Hepatocyte (in vitro differentiated cells): ENCODE data around the gene PTH1R. TPM values are rescaled to one million over a fixed set of nuclear protein-coding genes. Genes with fewer than 3 reads are reported as not detected.
A peak's percentile ranks its signal among the peaks of the same experiment; 100 is the strongest.

Source experiments
- DNase-seq: peaks from one replicate; pipeline ENCODE4 v3.0.0-alpha.2; 2016; ENCODE audit warnings: low spot score
- H2AFZ ChIP-seq: fragments of 200-600 bp; sonication (generic); 2 replicates; pipeline ENCODE4 v1.6.0; 2016; ENCODE audit warnings: antibody characterized with exemption, mild to moderate bottlenecking
- H3K27ac ChIP-seq: fragments of 200-600 bp; sonication (generic); 2 replicates; pipeline ENCODE4 v1.5.1; 2016; ENCODE audit warnings: mild to moderate bottlenecking
- H3K27me3 ChIP-seq: fragments of 200-600 bp; sonication (generic); 2 replicates; pipeline ENCODE4 v1.6.1; 2016
- H3K36me3 ChIP-seq: fragments of 200-600 bp; sonication (generic); replicated peaks from 2 replicates; pipeline ENCODE4 v1.5.1; 2016; ENCODE audit warnings: low read depth; ENCODE audit not compliant: insufficient read depth
- H3K4me1 ChIP-seq: fragments of 200-600 bp; sonication (generic); 2 replicates; pipeline ENCODE4 v1.5.1; 2016; ENCODE audit warnings: mild to moderate bottlenecking, moderate library complexity; ENCODE audit not compliant: insufficient read depth
- H3K4me2 ChIP-seq: fragments of 200-600 bp; sonication (generic); 2 replicates; pipeline ENCODE4 v1.6.0; 2016
- H3K4me3 ChIP-seq: fragments of 200-600 bp; sonication (generic); 2 replicates; pipeline ENCODE4 v1.5.1; 2016; ENCODE audit warnings: mild to moderate bottlenecking
- H3K79me2 ChIP-seq: fragments of 200-600 bp; sonication (generic); 2 replicates; pipeline ENCODE4 v1.6.0; 2017; ENCODE audit warnings: mild to moderate bottlenecking
- H3K9me2 ChIP-seq: fragments of 200-600 bp; sonication (generic); replicated peaks from 2 replicates; pipeline ENCODE4 v1.6.0; 2017; ENCODE audit warnings: mild to moderate bottlenecking; ENCODE audit not compliant: insufficient read depth
- H3K9me3 ChIP-seq: fragments of 200-600 bp; sonication (generic); 2 replicates; pipeline ENCODE4 v1.5.1; 2016; ENCODE audit warnings: low read depth, mild to moderate bottlenecking
- H4K20me1 ChIP-seq: fragments of 200-600 bp; sonication (generic); 2 replicates; pipeline ENCODE4 v1.6.0; 2016; ENCODE audit warnings: mild to moderate bottlenecking; ENCODE audit not compliant: insufficient read depth, poor library complexity, severe bottlenecking
- EZH2 ChIP-seq: fragments of 200-600 bp; sonication (generic); IDR thresholded peaks from 2 replicates; pipeline ENCODE4 v1.6.1; 2016; ENCODE audit warnings: antibody characterized with exemption, mild to moderate bottlenecking, borderline replicate concordance
- EZH2phosphoT487 ChIP-seq: fragments of 200-600 bp; sonication (generic); IDR thresholded peaks from one replicate; pipeline ENCODE4 v1.6.1; 2018; ENCODE audit warnings: antibody characterized with exemption, mild to moderate bottlenecking, low read depth, moderate library complexity; ENCODE audit not compliant: unreplicated experiment, severe bottlenecking
- WGBS: methylation state at CpG from one replicate; pipeline ENCODE4 v1.1.6; 2016; ENCODE audit warnings: low lambda C conversion rate; ENCODE audit errors: missing lambda C conversion rate; 5-methylcytosine and 5-hydroxymethylcytosine counted together
- polyA plus RNA-seq: library from polyadenylated mRNA; unstranded; fragments of >200 nt; fragmentation: Nextera tagmentation; extraction: Ambion mirVana; gene quantifications from 2 replicates; pipeline ENCODE4 v1.2.1, GENCODE V29; 2016
- total RNA-seq: library from RNA; depleted of rRNA; stranded (reverse); fragments of >200 nt; gene quantifications from 2 replicates; pipeline ENCODE4 v1.2.3, GENCODE V29; 2014
- TF ChIP-seq, protein P1 (sequence below): fragments of 200-600 bp; sonication (generic); IDR thresholded peaks from 2 replicates; pipeline ENCODE4 v1.5.1; 2016; ENCODE audit warnings: antibody characterized with exemption, mild to moderate bottlenecking; ENCODE audit not compliant: poor library complexity

PTH1R gene
- total RNA-seq: 13.9 and 14.5 TPM in 2 replicates
- 29.4 and 31.0 TPM in 2 replicates for polyA plus RNA-seq

DNA sequence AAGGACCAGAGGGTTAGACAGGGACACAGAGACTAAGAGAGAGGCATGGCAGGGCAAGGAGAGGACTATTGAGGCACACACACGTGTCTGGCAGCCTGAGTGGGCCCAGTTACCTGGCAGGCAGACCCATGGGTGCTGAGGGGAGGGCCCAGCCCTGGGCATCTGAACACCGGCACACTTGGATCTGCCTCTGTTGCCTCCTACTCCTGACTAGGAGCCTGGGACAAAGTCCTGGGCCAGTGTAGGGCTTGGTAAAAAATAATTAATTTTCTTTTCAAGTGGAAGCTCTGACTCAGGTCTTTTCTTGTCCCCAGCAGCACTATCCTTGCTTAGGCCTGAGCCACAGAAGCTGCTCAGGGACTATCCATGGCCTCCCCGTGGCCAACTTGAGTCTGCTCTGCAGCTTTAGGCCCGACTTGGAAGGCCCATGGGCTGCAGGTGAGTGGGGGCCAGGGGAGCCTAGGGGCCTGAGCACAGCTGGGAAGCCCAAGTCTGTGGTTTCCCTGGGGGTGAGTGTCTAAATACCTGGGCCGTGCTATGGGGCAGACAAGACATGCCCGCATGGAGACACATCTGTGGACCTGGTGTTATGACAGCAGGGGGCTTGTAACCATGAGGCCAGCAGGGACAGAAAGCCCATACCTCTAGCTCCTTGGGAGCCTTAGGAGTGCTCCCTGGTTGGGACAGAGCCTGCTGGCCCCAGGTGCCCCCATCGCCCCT is at the start of gene PTH1R:
Gene PTH1R (plus strand): TSS at position 316 of the 720 bp plus-strand sequence. CDS start 5,839 bp downstream, outside the sequence.
- peaks cover 17% of the 10 kb centered on the region for H3K27me3 ChIP-seq
- H2AFZ ChIP-seq: no peak within 1 kb of the TSS
- H3K27ac ChIP-seq: peak within 1 kb of the TSS; percentile 60
- peak within 1 kb of the TSS; percentile 26 for H3K4me2 ChIP-seq
- no peak within 1 kb of the TSS for H3K4me3 ChIP-seq
- peaks cover 66% of the 10 kb centered on the region for H3K4me1 ChIP-seq
- TF ChIP-seq EZH2 (no peak), EZH2phosphoT487 (no peak)
- TF ChIP-seq, protein P1, sequence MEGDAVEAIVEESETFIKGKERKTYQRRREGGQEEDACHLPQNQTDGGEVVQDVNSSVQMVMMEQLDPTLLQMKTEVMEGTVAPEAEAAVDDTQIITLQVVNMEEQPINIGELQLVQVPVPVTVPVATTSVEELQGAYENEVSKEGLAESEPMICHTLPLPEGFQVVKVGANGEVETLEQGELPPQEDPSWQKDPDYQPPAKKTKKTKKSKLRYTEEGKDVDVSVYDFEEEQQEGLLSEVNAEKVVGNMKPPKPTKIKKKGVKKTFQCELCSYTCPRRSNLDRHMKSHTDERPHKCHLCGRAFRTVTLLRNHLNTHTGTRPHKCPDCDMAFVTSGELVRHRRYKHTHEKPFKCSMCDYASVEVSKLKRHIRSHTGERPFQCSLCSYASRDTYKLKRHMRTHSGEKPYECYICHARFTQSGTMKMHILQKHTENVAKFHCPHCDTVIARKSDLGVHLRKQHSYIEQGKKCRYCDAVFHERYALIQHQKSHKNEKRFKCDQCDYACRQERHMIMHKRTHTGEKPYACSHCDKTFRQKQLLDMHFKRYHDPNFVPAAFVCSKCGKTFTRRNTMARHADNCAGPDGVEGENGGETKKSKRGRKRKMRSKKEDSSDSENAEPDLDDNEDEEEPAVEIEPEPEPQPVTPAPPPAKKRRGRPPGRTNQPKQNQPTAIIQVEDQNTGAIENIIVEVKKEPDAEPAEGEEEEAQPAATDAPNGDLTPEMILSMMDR: no peak
- H4K20me1 ChIP-seq: no peaks in the 10 kb centered on the region
- peak; percentile 31 for DNase-seq
- H3K9me3 ChIP-seq: no peaks in the 10 kb centered on the region
- H3K79me2 ChIP-seq: peaks cover 9% of the 10 kb centered on the region
- no peaks in the 10 kb centered on the region for H3K9me2 ChIP-seq
- H3K36me3 ChIP-seq: no peaks in the 10 kb centered on the region
- WGBS: 80% methylated on average over 7 of the region's 7 CpGs

DNA sequence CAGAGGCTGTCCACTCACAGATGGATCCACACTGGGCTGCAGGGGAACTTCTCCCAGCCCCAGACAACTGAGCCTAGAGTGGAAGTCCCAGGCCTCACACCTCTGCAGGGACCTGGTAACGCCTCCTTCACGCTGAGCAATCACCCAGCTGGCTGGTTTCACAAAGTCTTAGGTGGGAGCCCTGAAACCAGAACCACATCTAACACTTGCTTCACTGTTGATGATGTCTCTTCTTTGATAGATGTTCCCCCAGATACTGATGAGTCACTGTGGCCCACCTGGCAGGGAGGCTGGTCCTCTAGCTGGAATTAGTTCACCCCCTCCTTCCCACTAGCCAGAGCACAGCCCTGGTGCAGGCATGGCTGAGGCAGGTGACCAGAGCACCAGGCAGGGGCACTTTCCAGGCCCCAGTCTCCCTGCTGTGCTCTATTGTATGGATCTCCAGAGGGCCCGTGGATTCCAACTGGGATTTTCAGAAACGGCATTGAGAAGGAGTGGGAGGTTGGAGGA is 47.8 kb upstream of the PTH1R start:
- Histone ChIP-seq H3K4me1 (no peaks in the 10 kb centered on the region), H3K36me3 (no peaks in the 10 kb centered on the region), H3K9me3 (no peaks in the 10 kb centered on the region), H3K4me3 (no peak overlapping the region), H3K4me2 (no peak overlapping the region), H4K20me1 (no peaks in the 10 kb centered on the region), H3K27me3 (no peaks in the 10 kb centered on the region), H3K27ac (no peak overlapping the region), H3K9me2 (no peaks in the 10 kb centered on the region), H2AFZ (no peak overlapping the region), H3K79me2 (no peaks in the 10 kb centered on the region)
- no peak for DNase-seq
- 58% methylated on average over 4 of the region's 4 CpGs for WGBS
- TF ChIP-seq, protein P1: no peak
- TF ChIP-seq EZH2phosphoT487 (no peak), EZH2 (no peak)

DNA sequence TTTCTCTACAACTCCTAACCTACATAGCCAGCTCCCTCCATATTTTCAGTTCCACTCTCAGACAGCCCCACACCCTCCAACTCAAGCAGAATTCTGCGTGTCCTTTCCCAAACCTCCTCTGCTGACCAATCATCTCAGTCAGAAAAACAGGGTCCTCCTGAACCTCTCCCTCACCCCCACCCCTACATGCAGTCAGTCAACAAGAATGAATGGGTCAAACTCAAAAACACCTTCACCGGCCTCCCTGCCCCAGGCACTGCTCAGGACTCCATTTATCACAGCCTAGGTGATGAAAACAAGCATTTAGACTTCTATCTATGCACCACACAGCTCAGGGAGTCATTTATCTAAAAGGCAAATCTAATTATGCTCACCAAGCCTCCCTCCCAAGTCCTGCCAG is 46.7 kb upstream of the PTH1R start:
- no peaks in the 10 kb centered on the region for H3K27me3 ChIP-seq
- 77% methylated on average over 2 of the region's 2 CpGs for WGBS

More for the DNA sequence above, 46.7 kb upstream of the PTH1R start:
- Histone ChIP-seq H2AFZ (no peak overlapping the region), H3K27ac (no peak overlapping the region), H3K4me3 (no peak overlapping the region), H3K9me2 (no peaks in the 10 kb centered on the region), H3K36me3 (no peaks in the 10 kb centered on the region), H3K9me3 (no peaks in the 10 kb centered on the region), H4K20me1 (no peaks in the 10 kb centered on the region), H3K4me2 (no peak overlapping the region), H3K79me2 (no peaks in the 10 kb centered on the region), H3K4me1 (no peaks in the 10 kb centered on the region)
- DNase-seq: no peak
- TF ChIP-seq, protein P1: no peak
- TF ChIP-seq EZH2 (no peak), EZH2phosphoT487 (no peak)
